ENCODE data around the gene SAT2. TPM values are rescaled to one million over a fixed set of nuclear protein-coding genes. Genes with fewer than 3 reads are reported as not detected.
"Not testable (repeated sequence)": the region's sequence is repeated elsewhere in the genome, so short reads cannot be mapped to it uniquely, and the experiment has no call there.

The SAT2 gene
- total RNA-seq, 1 donor from 2014 or later: 135 TPM

DNA sequence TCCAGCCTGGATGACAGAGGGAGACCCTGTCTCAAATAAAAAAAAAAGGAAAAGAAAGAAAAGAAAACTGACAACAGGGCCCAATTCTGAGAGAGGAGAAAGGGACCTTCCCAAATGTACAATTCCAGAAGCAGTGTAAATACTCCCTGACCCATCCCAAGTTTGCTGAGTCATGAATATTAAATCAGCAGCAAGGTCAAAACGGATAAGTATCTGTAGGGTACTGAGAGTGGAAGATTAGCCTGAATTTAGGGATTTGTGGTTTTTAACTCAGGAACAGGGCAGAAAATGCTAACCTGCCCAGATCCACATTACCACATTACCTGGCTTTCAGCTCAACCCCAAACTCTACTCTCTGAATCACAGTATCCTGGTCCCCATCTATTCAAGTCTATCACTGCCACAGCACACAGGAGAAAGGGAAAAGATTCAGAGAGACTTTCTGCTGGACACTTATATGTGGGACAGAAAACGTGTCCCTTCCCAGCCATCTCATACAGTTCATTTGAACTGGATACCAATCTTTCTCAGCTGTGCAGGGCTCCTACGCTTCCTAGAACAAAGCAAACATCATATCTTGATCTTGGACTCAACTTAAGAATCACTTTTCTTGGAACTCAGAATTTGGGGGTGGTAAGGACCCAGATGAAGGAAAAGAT, 15.9 kb downstream of the SAT2 start:
- TF ChIP-seq, protein P1, sequence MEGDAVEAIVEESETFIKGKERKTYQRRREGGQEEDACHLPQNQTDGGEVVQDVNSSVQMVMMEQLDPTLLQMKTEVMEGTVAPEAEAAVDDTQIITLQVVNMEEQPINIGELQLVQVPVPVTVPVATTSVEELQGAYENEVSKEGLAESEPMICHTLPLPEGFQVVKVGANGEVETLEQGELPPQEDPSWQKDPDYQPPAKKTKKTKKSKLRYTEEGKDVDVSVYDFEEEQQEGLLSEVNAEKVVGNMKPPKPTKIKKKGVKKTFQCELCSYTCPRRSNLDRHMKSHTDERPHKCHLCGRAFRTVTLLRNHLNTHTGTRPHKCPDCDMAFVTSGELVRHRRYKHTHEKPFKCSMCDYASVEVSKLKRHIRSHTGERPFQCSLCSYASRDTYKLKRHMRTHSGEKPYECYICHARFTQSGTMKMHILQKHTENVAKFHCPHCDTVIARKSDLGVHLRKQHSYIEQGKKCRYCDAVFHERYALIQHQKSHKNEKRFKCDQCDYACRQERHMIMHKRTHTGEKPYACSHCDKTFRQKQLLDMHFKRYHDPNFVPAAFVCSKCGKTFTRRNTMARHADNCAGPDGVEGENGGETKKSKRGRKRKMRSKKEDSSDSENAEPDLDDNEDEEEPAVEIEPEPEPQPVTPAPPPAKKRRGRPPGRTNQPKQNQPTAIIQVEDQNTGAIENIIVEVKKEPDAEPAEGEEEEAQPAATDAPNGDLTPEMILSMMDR (IDR thresholded peaks at IDR 0.05): no peak
- peak overlapping the region; percentile 64 for H3K27ac Mint-ChIP-seq (ENCODE audit: unreplicated experiment)
- peaks cover 11% of the 10 kb centered on the region for H3K36me3 Mint-ChIP-seq (ENCODE audit: unreplicated experiment)
- no peak for DNase-seq (ENCODE audit: extremely low spot score, unreplicated experiment)
- peaks cover 42% of the 10 kb centered on the region for H3K4me1 Mint-ChIP-seq (ENCODE audit: unreplicated experiment)
- H3K9me3 Mint-ChIP-seq (ENCODE audit: unreplicated experiment): no peaks in the 10 kb centered on the region
- no peaks in the 10 kb centered on the region for H3K27me3 Mint-ChIP-seq (ENCODE audit: unreplicated experiment)
- H3K4me3 Mint-ChIP-seq (ENCODE audit: unreplicated experiment): peak overlapping the region; percentile 82

DNA sequence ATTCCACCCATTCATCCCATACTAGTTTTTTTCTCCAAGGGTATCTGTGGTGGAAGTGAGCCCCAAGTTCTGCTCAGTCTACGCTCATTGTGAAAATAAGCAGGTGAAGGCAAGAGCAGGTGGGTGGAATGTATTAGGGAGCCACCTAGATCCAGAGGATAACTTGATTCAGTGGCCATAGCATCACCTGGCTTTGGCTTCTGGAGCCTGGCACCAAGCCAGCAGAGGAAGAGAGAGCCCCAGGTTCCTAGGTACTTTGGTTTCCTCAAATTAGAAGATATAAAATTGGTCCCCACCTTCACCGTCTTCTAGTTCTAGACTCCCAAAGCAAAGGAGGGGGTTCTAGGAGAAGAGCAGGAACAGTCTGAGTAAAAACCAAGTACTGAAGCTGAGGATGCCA, 17.0 kb downstream of the SAT2 start:
- H3K36me3 Mint-ChIP-seq (ENCODE audit: unreplicated experiment): peaks cover 19% of the 10 kb centered on the region
- H3K9me3 Mint-ChIP-seq (ENCODE audit: unreplicated experiment): no peaks in the 10 kb centered on the region
- H3K4me3 Mint-ChIP-seq (ENCODE audit: unreplicated experiment): no peak overlapping the region
- peak overlapping the region; percentile 14 for H3K27ac Mint-ChIP-seq (ENCODE audit: unreplicated experiment)
- TF ChIP-seq, protein P1 (IDR thresholded peaks at IDR 0.05): no peak
- H3K27me3 Mint-ChIP-seq (ENCODE audit: unreplicated experiment): no peaks in the 10 kb centered on the region
- peaks cover 44% of the 10 kb centered on the region for H3K4me1 Mint-ChIP-seq (ENCODE audit: unreplicated experiment)
- DNase-seq (ENCODE audit: extremely low spot score, unreplicated experiment): no peak

- H3K9me3 Mint-ChIP-seq (ENCODE audit: unreplicated experiment): no peaks in the 10 kb centered on the region
- H3K4me1 Mint-ChIP-seq (ENCODE audit: unreplicated experiment): peaks cover 16% of the 10 kb centered on the region
- H3K4me3 Mint-ChIP-seq (ENCODE audit: unreplicated experiment): no peak overlapping the region
- TF ChIP-seq, protein P1 (IDR thresholded peaks at IDR 0.05): no peak
- peaks cover 42% of the 10 kb centered on the region for H3K36me3 Mint-ChIP-seq (ENCODE audit: unreplicated experiment)
- no peak overlapping the region for H3K27ac Mint-ChIP-seq (ENCODE audit: unreplicated experiment)
- DNase-seq (ENCODE audit: extremely low spot score, unreplicated experiment): no peak
- no peaks in the 10 kb centered on the region for H3K27me3 Mint-ChIP-seq (ENCODE audit: unreplicated experiment)
Observed at GRCh38 chr17:7606280-7606679, 21.3 kb downstream of the SAT2 start.

GRCh38 chr17:7597561-7597960, 30.1 kb downstream of the SAT2 start:
- H3K27me3 Mint-ChIP-seq (ENCODE audit: unreplicated experiment); H3K4me1 Mint-ChIP-seq (ENCODE audit: unreplicated experiment); H3K27ac Mint-ChIP-seq (ENCODE audit: unreplicated experiment); DNase-seq (ENCODE audit: extremely low spot score, unreplicated experiment); H3K9me3 Mint-ChIP-seq (ENCODE audit: unreplicated experiment); H3K4me3 Mint-ChIP-seq (ENCODE audit: unreplicated experiment): not testable (repeated sequence)
- peaks cover 52% of the 10 kb centered on the region for H3K36me3 Mint-ChIP-seq (ENCODE audit: unreplicated experiment)

- no peak overlapping the region for H3K27ac Mint-ChIP-seq (ENCODE audit: unreplicated experiment)
- peaks cover 14% of the 10 kb centered on the region for H3K4me1 Mint-ChIP-seq (ENCODE audit: unreplicated experiment)
- no peaks in the 10 kb centered on the region for H3K9me3 Mint-ChIP-seq (ENCODE audit: unreplicated experiment)
- H3K36me3 Mint-ChIP-seq (ENCODE audit: unreplicated experiment): peaks cover 38% of the 10 kb centered on the region
- H3K27me3 Mint-ChIP-seq (ENCODE audit: unreplicated experiment): no peaks in the 10 kb centered on the region
- no peak for DNase-seq (ENCODE audit: extremely low spot score, unreplicated experiment)
- TF ChIP-seq, protein P1 (IDR thresholded peaks at IDR 0.05): no peak
- H3K4me3 Mint-ChIP-seq (ENCODE audit: unreplicated experiment): no peak overlapping the region
Observed at GRCh38 chr17:7593296-7593695, 34.3 kb downstream of the SAT2 start.
